ENCODE measurements around the gene CLCN2.

The CLCN2 gene

DNA sequence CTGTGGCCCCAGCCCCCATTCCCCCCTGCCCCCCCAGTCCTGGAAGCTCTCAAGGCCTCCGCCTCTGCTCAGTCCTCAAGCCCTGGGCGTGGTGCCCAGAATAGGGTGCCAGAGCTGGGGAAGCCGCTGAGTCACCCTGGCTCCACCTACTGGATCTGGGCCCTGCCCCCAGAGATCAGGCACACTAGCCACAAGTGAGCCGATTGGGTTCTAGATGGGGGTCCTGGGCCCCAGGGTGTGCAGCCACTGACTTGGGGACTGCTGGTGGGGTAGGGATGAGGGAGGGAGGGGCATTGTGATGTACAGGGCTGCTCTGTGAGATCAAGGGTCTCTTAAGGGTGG lies 41.3 kb downstream of the CLCN2 start:
- H3K4me3 ChIP-seq (ENCODE audit: low read depth, low read length), result 0 out of 2 replicates have a peak overlapping the region, but pooled peaks have one; percentile 17
- TF ChIP-seq, protein P1, sequence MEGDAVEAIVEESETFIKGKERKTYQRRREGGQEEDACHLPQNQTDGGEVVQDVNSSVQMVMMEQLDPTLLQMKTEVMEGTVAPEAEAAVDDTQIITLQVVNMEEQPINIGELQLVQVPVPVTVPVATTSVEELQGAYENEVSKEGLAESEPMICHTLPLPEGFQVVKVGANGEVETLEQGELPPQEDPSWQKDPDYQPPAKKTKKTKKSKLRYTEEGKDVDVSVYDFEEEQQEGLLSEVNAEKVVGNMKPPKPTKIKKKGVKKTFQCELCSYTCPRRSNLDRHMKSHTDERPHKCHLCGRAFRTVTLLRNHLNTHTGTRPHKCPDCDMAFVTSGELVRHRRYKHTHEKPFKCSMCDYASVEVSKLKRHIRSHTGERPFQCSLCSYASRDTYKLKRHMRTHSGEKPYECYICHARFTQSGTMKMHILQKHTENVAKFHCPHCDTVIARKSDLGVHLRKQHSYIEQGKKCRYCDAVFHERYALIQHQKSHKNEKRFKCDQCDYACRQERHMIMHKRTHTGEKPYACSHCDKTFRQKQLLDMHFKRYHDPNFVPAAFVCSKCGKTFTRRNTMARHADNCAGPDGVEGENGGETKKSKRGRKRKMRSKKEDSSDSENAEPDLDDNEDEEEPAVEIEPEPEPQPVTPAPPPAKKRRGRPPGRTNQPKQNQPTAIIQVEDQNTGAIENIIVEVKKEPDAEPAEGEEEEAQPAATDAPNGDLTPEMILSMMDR (IDR thresholded peaks at IDR 0.05; ENCODE audit: low read depth, low read length), result no peak

DNA sequence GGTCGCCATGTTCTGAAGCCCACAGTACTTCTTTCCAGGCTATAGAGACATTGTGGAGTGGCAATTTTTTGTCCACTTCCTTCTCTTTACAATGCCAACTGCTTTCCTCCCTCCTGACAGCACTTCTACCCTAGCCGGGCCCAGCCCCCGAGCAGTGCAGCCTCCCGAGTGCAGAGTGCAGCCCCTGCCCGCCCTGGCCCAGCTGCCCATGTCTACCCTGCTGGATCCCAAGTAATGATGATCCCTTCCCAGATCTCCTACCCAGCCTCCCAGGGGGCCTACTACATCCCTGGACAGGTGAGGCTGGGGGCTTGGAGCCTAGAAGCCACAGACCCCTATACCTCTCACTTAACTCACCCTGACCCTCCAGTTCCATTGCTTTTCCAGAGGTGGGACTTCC lies 44.2 kb downstream of the CLCN2 start:
- peak overlapping the region; percentile 90 for H3K4me3 ChIP-seq (ENCODE audit: low read depth, low read length)
- TF ChIP-seq, protein P1 (IDR thresholded peaks at IDR 0.05; ENCODE audit: low read depth, low read length), result no peak

DNA sequence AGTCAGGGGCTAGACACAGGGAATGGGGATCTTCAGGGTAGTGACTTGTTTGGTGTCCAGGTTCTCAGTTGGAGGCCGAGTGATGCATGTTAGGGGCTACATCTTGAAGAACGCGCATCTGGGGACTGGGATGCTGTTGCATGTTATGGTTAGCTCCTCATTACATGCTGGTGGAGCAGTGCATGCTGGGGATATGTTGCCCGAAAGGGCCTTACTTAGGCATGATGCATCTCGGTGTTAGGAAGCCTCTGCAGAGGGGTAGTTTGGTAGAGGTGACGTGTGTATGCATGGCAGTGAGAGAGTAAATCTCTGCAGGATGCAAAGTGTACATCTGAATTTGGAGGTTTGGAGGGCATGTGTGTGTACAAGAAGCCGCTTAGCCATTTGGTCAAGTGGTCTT lies 44.6 kb downstream of the CLCN2 start:
- H3K4me3 ChIP-seq (ENCODE audit: low read depth, low read length), result peak overlapping the region; percentile 90
- TF ChIP-seq, protein P1 (IDR thresholded peaks at IDR 0.05; ENCODE audit: low read depth, low read length), result no peak

DNA sequence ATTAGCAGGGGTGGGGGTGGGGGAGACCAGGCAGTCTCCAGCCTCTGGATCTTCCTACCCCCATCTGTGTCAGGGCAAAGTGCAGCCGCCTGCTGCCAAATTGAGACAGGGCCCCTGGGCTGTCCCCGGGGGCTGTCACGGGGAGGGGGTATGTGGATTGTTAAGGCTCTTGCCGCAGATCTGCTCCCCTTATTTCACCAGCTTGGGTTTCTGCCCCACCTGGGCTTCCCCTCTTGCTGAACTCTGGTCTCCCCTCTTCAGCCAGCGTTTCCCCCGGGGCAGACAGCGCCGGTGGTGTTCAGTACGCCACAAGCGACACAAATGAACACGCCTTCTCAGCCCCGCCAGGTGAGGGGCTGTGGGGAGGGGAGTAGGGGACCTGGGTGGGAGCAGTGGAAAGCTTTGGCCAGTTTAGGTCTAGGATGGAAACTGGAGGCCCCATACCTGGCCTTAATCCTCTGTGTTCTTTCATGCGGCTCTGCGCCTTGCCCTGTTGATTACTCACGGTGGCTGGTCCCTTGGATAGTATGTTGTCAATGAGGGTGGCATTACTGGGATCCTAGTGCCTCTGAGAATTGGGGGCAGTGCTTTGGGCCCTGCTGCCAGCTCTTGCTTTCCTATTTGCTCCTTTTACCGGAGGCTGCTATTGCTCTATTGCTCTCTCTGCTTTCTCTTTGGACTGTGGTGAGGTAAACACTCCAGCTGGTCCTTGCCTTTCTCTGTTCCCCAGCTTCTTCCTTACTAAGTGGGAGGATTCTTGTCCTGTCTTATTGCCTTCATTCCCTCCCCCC lies 45.3 kb downstream of the CLCN2 start:
- TF ChIP-seq, protein P1 (IDR thresholded peaks at IDR 0.05; ENCODE audit: low read depth, low read length), result no peak
- H3K4me3 ChIP-seq (ENCODE audit: low read depth, low read length), result peak overlapping the region; percentile 90

DNA sequence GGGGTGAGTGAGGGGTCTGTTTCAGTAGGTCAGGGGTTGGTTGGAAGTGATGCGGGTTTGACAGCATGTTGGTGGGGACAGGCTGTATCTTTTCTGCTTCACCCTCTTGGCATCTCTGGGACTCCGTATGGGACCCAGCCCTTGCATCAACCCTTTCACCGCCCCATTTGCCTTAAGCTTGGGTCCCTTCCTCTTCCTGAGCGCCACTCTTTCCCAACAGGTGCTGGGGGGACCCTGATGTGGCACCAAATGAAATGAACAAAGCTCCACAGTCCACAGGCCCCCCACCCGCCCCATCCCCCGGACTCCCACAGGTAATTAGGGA lies 45.9 kb downstream of the CLCN2 start:
- peak overlapping the region; percentile 90 for H3K4me3 ChIP-seq (ENCODE audit: low read depth, low read length)
- TF ChIP-seq, protein P1 (IDR thresholded peaks at IDR 0.05; ENCODE audit: low read depth, low read length), result no peak

DNA sequence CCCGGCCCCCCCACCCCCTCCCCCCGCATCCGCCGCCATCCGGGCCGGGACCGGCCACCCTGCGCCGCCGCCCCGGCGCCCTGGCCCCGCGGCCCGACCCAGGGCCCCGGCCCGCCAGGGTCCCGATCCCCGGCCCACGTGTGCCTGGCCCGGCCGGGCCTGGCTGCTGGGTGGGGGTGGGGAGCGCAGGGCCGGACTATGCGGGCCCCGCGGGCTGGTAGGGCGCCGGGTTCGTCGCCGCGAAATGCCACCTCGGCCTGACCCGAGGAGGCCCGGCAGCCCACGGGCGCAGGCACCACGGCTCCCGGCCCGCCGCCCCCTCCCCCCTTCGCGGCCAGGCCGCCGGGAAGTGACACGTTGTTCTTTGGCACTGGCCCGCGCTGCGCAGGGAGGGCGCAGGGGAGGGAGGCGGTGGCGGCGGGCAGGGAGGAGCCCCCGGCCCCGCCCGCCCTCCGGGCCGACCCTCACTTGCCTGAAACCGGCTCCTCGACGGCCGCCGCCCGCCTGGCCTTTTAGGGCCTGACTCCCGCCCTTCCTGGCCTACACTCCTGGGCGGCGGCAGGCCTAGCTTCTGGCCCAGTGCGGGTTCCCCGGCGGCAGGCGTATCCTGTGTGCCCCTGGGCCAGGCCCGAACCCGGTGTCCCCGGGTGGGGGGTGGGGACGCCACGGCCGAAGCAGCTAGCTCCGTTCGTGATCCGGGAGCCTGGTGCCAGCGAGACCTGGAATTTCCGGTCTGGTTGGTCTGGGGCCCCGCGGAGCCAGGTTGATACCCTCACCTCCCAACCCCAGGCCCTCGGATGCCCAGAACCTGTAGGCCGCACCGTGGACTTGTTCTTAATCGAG lies 46.5 kb downstream of the CLCN2 start:
- peak overlapping the region; percentile 90 for H3K4me3 ChIP-seq (ENCODE audit: low read depth, low read length)
- TF ChIP-seq, protein P1 (IDR thresholded peaks at IDR 0.05; ENCODE audit: low read depth, low read length), result no peak

DNA sequence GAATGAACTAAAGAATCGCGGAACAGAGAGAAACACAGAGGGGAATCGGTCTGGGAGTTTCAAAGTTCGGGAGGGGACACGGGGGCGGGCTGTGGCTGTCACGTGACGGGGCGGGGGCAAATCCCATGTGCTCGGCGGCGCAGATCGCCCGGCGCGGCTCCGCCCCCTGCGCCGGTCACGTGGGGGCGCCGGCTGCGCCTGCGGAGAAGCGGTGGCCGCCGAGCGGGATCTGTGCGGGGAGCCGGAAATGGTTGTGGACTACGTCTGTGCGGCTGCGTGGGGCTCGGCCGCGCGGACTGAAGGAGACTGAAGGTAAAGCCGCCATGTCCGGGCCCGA lies 47.1 kb downstream of the CLCN2 start, which contains the start of gene EIF4G1:
Gene EIF4G1, plus strand, starts transcription at position 244 of the 337 bp plus-strand sequence. CDS start 1,191 bp downstream, outside the sequence.
- TF ChIP-seq, protein P1 (IDR thresholded peaks at IDR 0.05; ENCODE audit: low read depth, low read length), result no peak
- H3K4me3 ChIP-seq (ENCODE audit: low read depth, low read length), result peak within 1 kb of the TSS; percentile 90
